ENCODE measurements around the gene FUT4.
"Not testable (repeated sequence)": the region's sequence is repeated elsewhere in the genome, so short reads cannot be mapped to it uniquely, and the experiment has no call there.

FUT4 gene

GRCh38 chr11:94567181-94567670 is 23.5 kb downstream of the FUT4 start, which contains the start of gene PIWIL4:
PIWIL4 (plus strand) TSS chr11:94567368; CDS start chr11:94567519, 151 bp downstream.
- no peak for DNase-seq (ENCODE audit: low spot score)

DNA sequence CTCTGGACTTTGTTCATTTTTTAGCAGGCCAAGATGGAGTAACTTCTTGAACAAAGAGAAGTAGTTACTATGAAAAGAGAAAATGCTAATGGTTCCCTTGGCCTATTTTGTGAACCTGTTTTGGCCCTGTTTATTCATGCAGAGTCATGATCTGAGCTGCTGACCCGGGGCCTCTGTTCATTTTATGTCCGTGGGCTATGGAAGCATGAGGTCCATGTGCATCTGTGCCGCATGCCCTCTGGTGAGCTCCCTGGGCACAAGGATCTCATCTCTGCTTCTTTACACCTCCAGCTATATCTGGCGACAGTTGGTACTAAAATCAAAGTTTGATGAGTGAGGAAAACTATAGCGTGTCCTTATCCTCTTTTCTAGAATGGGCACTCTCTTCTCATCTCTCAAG is 24.5 kb downstream of the FUT4 start:
- no peak for DNase-seq (ENCODE audit: low spot score)

GRCh38 chr11:94568717-94569116 is 25.0 kb downstream of the FUT4 start:
- no peak for DNase-seq (ENCODE audit: low spot score)

GRCh38 chr11:94572975-94573374 is 29.3 kb downstream of the FUT4 start:
- DNase-seq (ENCODE audit: low spot score) = not testable (repeated sequence)

- no peak for DNase-seq (ENCODE audit: low spot score)
These were observed 30.7 kb downstream of the FUT4 start for GRCh38 chr11:94574193-94574961.

DNA sequence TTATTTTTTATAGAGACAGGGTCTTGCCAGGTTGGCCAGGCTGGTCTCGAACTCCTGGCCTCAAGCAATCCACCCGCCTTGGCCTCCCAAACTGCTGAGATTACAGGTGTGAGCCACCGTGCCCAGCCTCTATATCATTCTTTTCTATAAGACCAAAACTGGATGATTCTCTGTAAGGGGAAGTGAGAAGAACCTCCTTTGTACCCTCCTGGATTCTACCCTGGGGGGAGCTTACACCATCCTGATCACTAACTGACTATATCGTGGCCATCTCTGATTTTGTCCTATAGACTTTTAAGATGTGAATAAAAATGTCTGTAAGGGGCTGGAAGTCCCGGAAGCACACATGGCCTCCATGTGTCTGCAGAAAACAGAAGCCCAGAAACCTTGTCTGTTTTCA is 32.6 kb downstream of the FUT4 start:
- DNase-seq (ENCODE audit: low spot score) = no peak

DNA sequence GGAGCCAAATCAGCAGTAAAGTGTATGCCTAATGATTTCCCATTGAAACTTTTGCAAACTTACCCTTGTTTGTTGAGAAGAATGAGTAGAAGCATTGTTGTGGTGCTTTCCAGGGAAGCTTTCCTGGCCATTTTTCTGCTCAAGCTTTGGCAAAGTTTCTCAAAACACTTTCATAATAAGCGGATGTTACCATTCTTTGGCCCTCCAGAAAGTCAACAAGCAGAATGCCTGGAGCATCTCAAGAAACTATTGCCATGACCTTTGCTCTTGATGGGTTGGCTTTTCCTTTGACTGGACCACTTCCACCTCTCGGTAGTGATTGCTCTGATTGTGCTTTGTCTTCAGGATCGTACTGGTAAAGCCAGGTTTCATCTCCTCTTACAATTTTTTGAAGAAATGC is 34.1 kb downstream of the FUT4 start:
- DNase-seq (ENCODE audit: low spot score) = no peak

DNA sequence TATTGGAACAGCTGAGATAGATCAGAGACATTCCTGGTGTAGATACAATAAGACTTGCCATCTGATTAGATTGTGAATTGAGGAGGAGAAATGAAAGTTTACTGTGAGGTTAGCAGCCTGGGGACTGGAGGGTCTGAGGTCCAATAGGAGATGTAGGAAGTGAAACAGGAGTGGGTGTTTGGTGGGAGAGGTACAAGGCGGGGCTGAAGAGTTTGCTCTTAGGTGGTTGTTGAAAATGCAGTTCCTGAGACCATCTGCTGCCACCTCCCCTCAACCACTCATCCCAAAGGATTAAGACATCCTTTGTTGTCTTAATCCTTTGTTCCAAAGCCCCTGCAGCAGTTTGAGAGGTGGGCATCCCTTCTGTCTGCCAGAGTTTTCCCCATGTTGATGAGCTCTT is 38.2 kb downstream of the FUT4 start:
- DNase-seq (ENCODE audit: low spot score) = no peak

DNA sequence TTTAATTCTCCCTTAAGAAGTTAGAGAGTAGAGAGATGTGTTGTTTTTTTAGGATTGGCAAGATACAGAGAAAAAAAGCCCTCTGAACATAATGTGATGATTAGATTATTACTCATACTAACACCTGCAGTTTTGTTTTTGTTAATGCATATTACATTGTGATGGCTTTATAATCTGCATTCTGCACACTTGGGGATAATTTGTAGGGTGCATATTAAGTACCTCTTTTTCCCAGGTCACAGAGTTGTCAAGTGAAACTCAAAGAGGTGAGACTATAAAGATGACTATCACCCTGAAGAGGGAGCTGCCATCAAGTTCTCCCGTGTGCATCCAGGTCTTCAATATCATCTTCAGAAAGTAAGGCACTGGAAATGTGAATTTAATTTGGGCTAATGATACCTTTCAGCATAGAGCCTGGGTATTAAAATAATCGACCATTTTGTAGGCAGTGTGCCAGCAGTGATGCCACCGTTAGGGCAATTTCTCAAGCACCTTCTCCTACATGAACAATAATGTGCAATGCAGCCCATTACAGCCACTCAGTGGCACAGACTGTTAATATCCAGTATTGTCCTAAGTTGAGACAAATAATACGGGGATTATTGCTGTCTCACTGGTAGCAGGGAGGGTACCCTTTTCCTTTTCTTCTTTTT is 39.6 kb downstream of the FUT4 start:
- no peak for DNase-seq (ENCODE audit: low spot score)

GRCh38 chr11:94583866-94584500 is 40.3 kb downstream of the FUT4 start:
- no peak for DNase-seq (ENCODE audit: low spot score)

DNA sequence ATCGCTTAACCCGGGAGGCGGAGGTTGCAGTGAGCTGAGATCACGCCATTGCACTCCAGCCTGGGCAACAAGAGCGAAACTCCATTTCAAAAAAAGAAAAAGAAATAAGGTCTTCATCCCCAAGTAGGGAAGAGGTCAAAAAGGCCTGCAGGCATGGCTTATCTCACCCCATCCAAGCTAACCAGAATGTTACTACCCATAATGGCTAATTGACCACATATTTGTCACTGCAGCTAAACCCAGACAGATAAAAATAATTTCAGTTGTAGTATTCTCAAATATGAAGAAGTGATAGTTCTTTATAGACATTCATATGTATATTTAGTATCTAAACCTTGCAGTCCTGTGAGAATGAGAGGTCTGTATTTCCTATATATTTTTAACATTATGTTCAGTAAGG is 41.3 kb downstream of the FUT4 start:
- no peak for DNase-seq (ENCODE audit: low spot score)

DNA sequence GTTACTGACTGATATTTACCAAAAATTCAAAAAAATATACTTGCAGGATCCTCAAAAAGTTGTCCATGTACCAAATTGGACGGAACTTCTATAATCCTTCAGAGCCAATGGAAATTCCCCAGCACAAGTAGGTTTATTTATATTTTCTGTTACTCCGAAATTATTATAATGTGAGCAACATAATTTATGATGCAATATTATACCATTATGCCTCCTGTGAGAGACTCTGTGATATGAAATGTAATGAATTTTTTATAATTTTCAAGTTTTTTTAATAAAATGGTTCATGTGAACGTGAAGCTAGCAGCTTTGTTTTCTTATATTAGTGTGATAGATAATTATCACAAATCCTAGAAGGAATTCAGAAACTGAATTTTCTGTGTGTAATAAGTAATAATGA is 41.7 kb downstream of the FUT4 start:
- no peak for DNase-seq (ENCODE audit: low spot score)

DNA sequence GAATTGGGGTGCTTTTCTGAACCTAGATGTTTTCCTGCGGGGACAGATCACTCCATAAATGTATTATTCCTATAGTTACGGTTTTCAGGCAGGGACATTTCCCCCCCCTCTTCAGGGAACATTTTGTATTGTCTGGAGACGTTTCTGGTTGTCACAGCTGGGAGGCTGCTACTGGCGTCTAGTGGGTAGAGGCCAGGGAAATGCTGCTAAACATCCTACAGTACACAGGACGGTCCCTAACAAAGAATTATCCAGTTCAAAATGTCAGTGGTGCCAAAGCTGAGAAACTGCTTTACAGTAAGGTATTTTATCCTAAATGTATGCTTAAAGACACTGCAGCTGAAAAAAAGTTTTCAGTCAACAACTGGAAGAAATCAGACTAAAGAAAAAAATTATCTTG is 42.8 kb downstream of the FUT4 start:
- no peak for DNase-seq (ENCODE audit: low spot score)

DNA sequence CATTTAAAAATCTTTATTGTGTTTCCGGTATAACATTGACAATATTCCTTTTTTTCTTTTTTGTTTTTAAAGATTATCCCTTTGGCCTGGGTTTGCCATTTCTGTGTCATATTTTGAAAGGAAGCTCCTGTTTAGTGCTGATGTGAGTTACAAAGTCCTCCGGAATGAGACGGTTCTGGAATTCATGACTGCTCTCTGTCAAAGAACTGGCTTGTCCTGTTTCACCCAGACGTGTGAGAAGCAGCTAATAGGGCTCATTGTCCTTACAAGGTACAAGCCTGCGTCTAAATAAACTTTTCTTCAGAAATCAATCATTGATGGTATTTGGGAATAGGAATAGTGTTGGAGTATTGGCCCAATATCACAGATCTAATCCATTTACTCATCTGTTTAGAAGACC is 43.3 kb downstream of the FUT4 start:
- no peak for DNase-seq (ENCODE audit: low spot score)

- DNase-seq (ENCODE audit: low spot score) = no peak
These were observed 44.7 kb downstream of the FUT4 start for GRCh38 chr11:94588366-94588942.

GRCh38 chr11:94590352-94591041 is 46.8 kb downstream of the FUT4 start:
- no peak for DNase-seq (ENCODE audit: low spot score)

DNA sequence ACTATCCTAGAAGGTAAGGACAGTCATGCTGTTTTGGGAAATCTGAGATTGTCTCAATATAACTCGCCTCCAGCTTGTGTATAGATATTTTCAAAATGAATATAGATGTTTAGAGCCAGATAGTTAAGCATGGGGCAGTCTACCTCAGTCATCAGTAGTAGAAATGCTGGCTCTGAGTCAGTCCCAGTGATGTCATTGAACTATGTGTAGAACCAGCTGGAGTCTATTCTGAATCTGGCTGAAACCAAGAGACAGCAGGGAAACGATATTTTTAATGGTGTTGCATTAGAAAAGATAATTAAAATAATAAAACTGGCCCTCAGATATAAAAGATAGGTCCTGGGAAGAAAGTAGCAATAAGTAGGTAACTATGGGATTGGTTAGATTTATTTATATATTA is 49.3 kb downstream of the FUT4 start:
- DNase-seq (ENCODE audit: low spot score) = no peak

GRCh38 chr11:94595076-94595475 is 51.4 kb downstream of the FUT4 start:
- DNase-seq (ENCODE audit: low spot score) = no peak

- DNase-seq (ENCODE audit: low spot score) = no peak
These were observed 54.2 kb downstream of the FUT4 start for GRCh38 chr11:94597896-94598295.
